ENCODE results near the gene ISOC2.
"Not testable (repeated sequence)": the region's sequence is repeated elsewhere in the genome, so short reads cannot be mapped to it uniquely, and the experiment has no call there.

ISOC2 gene

GRCh38 chr19:55434356-55434919 is 27.0 kb downstream of the ISOC2 start:
- no peak overlapping the region for H3K9ac ChIP-seq (ENCODE audit: low read length in 2 of 2)
- H3K4me3 ChIP-seq (ENCODE audit: low read length in 2 of 2), result no peak overlapping the region
- H3K4me1 ChIP-seq (ENCODE audit: control insufficient read depth, insufficient read depth, low read length), result no peaks in the 10 kb centered on the region
- peaks cover 62 to 65% of the 10 kb centered on the region in 2 donors for H3K27me3 ChIP-seq (ENCODE audit: control insufficient read depth in 1 of 2, insufficient read depth in 2 of 2, low read length in 2 of 2)
- H3K9me3 ChIP-seq (ENCODE audit: control insufficient read depth in 2 of 2, low read length in 2 of 2), result no peaks in the 10 kb centered on the region
- H3K36me3 ChIP-seq (ENCODE audit: control insufficient read depth in 2 of 2, insufficient read depth in 2 of 2, low read length in 2 of 2), result no peaks in the 10 kb centered on the region
- no peak overlapping the region for H3K27ac ChIP-seq (ENCODE audit: low read length)

GRCh38 chr19:55433292-55433691 is 28.1 kb downstream of the ISOC2 start:
- no peak overlapping the region for H3K4me3 ChIP-seq (ENCODE audit: low read length in 2 of 2)
- H3K27me3 ChIP-seq (ENCODE audit: control insufficient read depth in 1 of 2, insufficient read depth in 2 of 2, low read length in 2 of 2), result peaks cover 56 to 61% of the 10 kb centered on the region in 2 donors
- H3K27ac ChIP-seq (ENCODE audit: low read length), result no peak overlapping the region

DNA sequence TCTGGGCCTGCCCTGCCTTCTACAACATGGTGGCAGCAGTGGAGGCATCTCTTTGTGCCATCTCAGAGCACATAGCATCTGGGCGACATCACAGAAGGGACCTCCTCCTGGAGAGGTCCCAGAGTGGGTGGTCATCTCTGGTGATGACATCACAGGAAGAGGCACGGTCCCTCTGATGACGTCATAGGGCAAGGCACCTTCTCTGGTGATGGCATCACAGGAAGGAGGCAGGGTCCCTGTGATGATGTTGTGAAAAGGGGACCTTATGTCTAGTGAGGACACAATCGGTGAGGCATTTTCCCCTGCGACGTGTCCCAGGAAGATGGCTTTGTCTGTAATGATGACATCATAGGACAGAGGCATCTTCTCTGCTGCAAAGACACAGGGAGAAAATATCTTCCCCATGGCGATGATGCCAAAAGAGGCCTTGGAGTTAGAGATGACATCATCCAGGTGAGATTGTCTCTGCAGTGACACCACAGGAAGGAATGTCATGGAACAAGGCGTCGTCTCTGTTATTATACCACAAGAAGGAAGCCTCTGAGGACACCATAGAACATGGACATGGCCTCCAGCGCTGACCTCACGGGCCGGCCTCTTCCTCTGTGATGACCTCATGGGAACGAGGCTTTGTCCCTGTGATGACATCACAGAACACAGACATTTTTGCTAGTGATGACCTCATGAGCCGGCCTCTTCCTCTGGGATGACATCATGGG is 29.0 kb downstream of the ISOC2 start:
- no peaks in the 10 kb centered on the region for H3K36me3 ChIP-seq (ENCODE audit: control insufficient read depth in 2 of 2, insufficient read depth in 2 of 2, low read length in 2 of 2)
- no peaks in the 10 kb centered on the region for H3K9me3 ChIP-seq (ENCODE audit: control insufficient read depth in 2 of 2, low read length in 2 of 2)
- no peak overlapping the region for H3K27ac ChIP-seq (ENCODE audit: low read length)
- H3K4me3 ChIP-seq (ENCODE audit: low read length in 2 of 2), result no peak overlapping the region
- peaks cover 50 to 58% of the 10 kb centered on the region in 2 donors for H3K27me3 ChIP-seq (ENCODE audit: control insufficient read depth in 1 of 2, insufficient read depth in 2 of 2, low read length in 2 of 2)
- no peak overlapping the region for H3K9ac ChIP-seq (ENCODE audit: low read length in 2 of 2)
- no peaks in the 10 kb centered on the region for H3K4me1 ChIP-seq (ENCODE audit: control insufficient read depth, insufficient read depth, low read length)

More at GRCh38 chr19:55433292-55433691, 28.1 kb downstream of the ISOC2 start:
- H3K9ac ChIP-seq (ENCODE audit: low read length in 2 of 2), result no peak overlapping the region
- H3K36me3 ChIP-seq (ENCODE audit: control insufficient read depth in 2 of 2, insufficient read depth in 2 of 2, low read length in 2 of 2), result no peaks in the 10 kb centered on the region
- no peaks in the 10 kb centered on the region for H3K9me3 ChIP-seq (ENCODE audit: control insufficient read depth in 2 of 2, low read length in 2 of 2)
- H3K4me1 ChIP-seq (ENCODE audit: control insufficient read depth, insufficient read depth, low read length), result no peaks in the 10 kb centered on the region

DNA sequence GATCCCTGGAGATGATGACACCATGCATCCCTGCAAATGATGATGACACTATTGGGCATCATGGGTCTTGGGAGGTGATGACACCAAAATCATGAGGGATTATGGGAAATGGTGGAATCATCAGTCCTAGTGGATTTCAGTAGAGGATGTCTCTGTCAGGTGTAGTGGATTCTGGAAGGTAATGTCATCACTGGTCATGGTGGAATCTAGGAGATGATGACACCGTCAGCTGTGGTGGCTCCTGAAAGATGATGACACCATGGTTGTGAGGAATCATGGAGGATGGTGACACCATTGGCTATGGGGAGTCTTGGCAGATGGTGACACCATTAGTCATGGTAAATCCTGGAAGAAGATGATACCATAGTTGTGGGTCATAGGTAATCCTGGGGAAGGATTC is 30.3 kb downstream of the ISOC2 start:
- Histone ChIP-seq H3K9ac (ENCODE audit: low read length in 2 of 2) (no peak overlapping the region), H3K4me3 (ENCODE audit: low read length in 2 of 2) (no peak overlapping the region), H3K4me1 (ENCODE audit: control insufficient read depth, insufficient read depth, low read length) (no peaks in the 10 kb centered on the region), H3K27me3 (ENCODE audit: control insufficient read depth in 1 of 2, insufficient read depth in 2 of 2, low read length in 2 of 2) (peaks cover 50 to 52% of the 10 kb centered on the region in 2 donors), H3K36me3 (ENCODE audit: control insufficient read depth in 2 of 2, insufficient read depth in 2 of 2, low read length in 2 of 2) (no peaks in the 10 kb centered on the region), H3K9me3 (ENCODE audit: control insufficient read depth in 2 of 2, low read length in 2 of 2) (no peaks in the 10 kb centered on the region), H3K27ac (ENCODE audit: low read length) (no peak overlapping the region)

DNA sequence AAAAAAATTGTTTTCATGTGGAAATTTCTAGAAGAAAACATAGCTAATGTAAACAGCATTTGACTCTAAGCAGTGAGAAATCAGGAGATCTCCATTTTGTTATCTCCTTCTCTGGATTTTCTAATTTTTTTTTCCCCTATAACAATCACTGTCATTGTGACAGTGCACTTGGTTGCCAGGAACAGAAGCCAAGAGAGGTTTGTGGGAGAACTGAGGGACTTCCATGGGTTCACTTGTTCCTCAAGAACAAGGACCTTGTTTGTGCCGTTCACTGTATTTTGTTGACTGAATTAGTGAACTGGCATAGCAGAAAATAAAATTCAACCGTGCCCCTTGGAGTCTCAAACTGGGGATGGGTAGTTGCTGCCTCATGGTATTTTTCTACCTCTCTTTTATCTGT is 35.4 kb downstream of the ISOC2 start:
- Histone ChIP-seq H3K4me3 (ENCODE audit: low read length in 2 of 2) (no peak overlapping the region), H3K9ac (ENCODE audit: low read length in 2 of 2) (no peak overlapping the region)

DNA sequence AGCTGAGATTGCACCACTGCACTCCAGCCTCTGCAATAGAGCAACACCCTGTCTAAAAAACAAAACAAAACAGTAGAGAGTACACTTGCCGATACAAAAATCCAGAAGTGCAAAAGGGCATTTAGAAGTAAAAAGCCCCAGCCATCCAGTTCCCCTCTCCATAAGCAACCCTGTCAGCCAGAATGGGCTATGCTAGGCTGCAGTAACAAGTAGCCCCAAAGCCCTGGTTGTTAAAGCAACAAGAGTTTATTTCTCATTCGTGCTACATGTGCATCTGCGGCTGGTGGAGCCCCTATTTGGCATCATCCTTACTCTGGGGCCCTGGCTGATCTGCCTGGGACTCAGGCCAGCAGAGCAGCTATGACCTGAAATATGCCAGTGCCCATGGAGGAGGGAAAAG is 36.9 kb downstream of the ISOC2 start:
- Histone ChIP-seq H3K4me3 (ENCODE audit: low read length in 2 of 2) (no peak overlapping the region), H3K9ac (ENCODE audit: low read length in 2 of 2) (no peak overlapping the region), H3K27ac (ENCODE audit: low read length) (no peak overlapping the region), H3K4me1 (ENCODE audit: control insufficient read depth, insufficient read depth, low read length) (no peaks in the 10 kb centered on the region), H3K27me3 (ENCODE audit: control insufficient read depth in 1 of 2, insufficient read depth in 2 of 2, low read length in 2 of 2) (peaks cover 8 to 23% of the 10 kb centered on the region in 2 donors), H3K9me3 (ENCODE audit: control insufficient read depth in 2 of 2, low read length in 2 of 2) (no peaks in the 10 kb centered on the region), H3K36me3 (ENCODE audit: control insufficient read depth in 2 of 2, insufficient read depth in 2 of 2, low read length in 2 of 2) (no peaks in the 10 kb centered on the region)

More for the DNA sequence above, 35.4 kb downstream of the ISOC2 start:
- Histone ChIP-seq H3K4me1 (ENCODE audit: control insufficient read depth, insufficient read depth, low read length) (no peaks in the 10 kb centered on the region), H3K27ac (ENCODE audit: low read length) (no peak overlapping the region), H3K27me3 (ENCODE audit: control insufficient read depth in 1 of 2, insufficient read depth in 2 of 2, low read length in 2 of 2) (peaks cover 21 to 28% of the 10 kb centered on the region in 2 donors), H3K9me3 (ENCODE audit: control insufficient read depth in 2 of 2, low read length in 2 of 2) (no peaks in the 10 kb centered on the region), H3K36me3 (ENCODE audit: control insufficient read depth in 2 of 2, insufficient read depth in 2 of 2, low read length in 2 of 2) (no peaks in the 10 kb centered on the region)

- H3K36me3 ChIP-seq (ENCODE audit: control insufficient read depth in 2 of 2, insufficient read depth in 2 of 2, low read length in 2 of 2), result no peaks in the 10 kb centered on the region
- peaks cover 1 to 19% of the 10 kb centered on the region in 2 donors for H3K27me3 ChIP-seq (ENCODE audit: control insufficient read depth in 1 of 2, insufficient read depth in 2 of 2, low read length in 2 of 2)
- no peak overlapping the region for H3K27ac ChIP-seq (ENCODE audit: low read length)
- H3K4me1 ChIP-seq (ENCODE audit: control insufficient read depth, insufficient read depth, low read length), result no peaks in the 10 kb centered on the region
- H3K4me3 ChIP-seq (ENCODE audit: low read length in 2 of 2), result no peak overlapping the region
- H3K9me3 ChIP-seq (ENCODE audit: control insufficient read depth in 2 of 2, low read length in 2 of 2), result no peaks in the 10 kb centered on the region
- no peak overlapping the region for H3K9ac ChIP-seq (ENCODE audit: low read length in 2 of 2)
Observed at GRCh38 chr19:55423225-55424005, 38.0 kb downstream of the ISOC2 start.

GRCh38 chr19:55421281-55421680 is 40.2 kb downstream of the ISOC2 start:
- H3K36me3 ChIP-seq (ENCODE audit: control insufficient read depth in 2 of 2, insufficient read depth in 2 of 2, low read length in 2 of 2); H3K9ac ChIP-seq (ENCODE audit: low read length in 2 of 2); H3K27ac ChIP-seq (ENCODE audit: low read length); H3K4me3 ChIP-seq (ENCODE audit: low read length in 2 of 2); H3K9me3 ChIP-seq (ENCODE audit: control insufficient read depth in 2 of 2, low read length in 2 of 2); H3K4me1 ChIP-seq (ENCODE audit: control insufficient read depth, insufficient read depth, low read length): not testable (repeated sequence)
- peaks cover 0 to 17% of the 10 kb centered on the region in 2 donors for H3K27me3 ChIP-seq (ENCODE audit: control insufficient read depth in 1 of 2, insufficient read depth in 2 of 2, low read length in 2 of 2)

DNA sequence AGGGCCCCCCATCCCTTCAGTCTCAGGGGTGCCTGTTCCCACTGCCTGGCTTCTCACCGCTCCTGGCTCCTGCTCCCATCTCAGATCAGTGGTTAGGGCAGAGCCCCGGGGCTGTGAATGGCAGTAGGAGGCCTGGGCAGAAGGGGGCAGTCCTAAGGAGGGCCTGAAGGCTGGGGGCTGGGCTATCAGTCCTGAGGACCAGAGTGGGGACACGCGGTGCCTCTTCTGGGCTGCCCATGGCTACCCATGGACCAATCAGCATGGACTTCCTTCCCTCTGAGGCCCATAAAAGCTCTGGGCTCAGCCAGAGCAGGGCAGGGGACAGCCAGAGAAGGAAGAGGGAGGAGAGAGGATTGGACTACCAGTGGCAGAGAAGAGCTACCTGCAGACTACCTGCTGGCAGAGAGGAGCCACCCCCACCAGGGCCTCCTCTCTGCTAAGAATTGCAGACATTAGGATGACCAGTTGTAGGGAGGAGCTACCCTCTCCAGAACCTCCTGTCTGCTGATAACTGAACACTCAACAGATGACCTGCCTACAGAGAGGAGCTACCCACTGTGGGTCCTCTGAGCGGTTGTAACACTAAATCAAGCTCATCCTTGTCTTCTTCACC is 41.7 kb downstream of the ISOC2 start:
- Histone ChIP-seq H3K36me3 (ENCODE audit: control insufficient read depth in 2 of 2, insufficient read depth in 2 of 2, low read length in 2 of 2) (no peaks in the 10 kb centered on the region), H3K27ac (ENCODE audit: low read length) (no peak overlapping the region), H3K27me3 (ENCODE audit: control insufficient read depth in 1 of 2, insufficient read depth in 2 of 2, low read length in 2 of 2) (peaks cover 2 to 16% of the 10 kb centered on the region in 2 donors), H3K4me3 (ENCODE audit: low read length in 2 of 2) (no peak overlapping the region), H3K4me1 (ENCODE audit: control insufficient read depth, insufficient read depth, low read length) (no peaks in the 10 kb centered on the region), H3K9ac (ENCODE audit: low read length in 2 of 2) (no peak overlapping the region), H3K9me3 (ENCODE audit: control insufficient read depth in 2 of 2, low read length in 2 of 2) (no peaks in the 10 kb centered on the region)

- H3K9ac ChIP-seq (ENCODE audit: low read length in 2 of 2), result no peak overlapping the region
- peaks cover 2 to 11% of the 10 kb centered on the region in 2 donors for H3K27me3 ChIP-seq (ENCODE audit: control insufficient read depth in 1 of 2, insufficient read depth in 2 of 2, low read length in 2 of 2)
- no peaks in the 10 kb centered on the region for H3K4me1 ChIP-seq (ENCODE audit: control insufficient read depth, insufficient read depth, low read length)
- H3K9me3 ChIP-seq (ENCODE audit: control insufficient read depth in 2 of 2, low read length in 2 of 2), result no peaks in the 10 kb centered on the region
- H3K4me3 ChIP-seq (ENCODE audit: low read length in 2 of 2), result no peak overlapping the region
- H3K36me3 ChIP-seq (ENCODE audit: control insufficient read depth in 2 of 2, insufficient read depth in 2 of 2, low read length in 2 of 2), result no peaks in the 10 kb centered on the region
- H3K27ac ChIP-seq (ENCODE audit: low read length), result no peak overlapping the region
Observed at GRCh38 chr19:55419103-55419502, 42.3 kb downstream of the ISOC2 start.

Measured in stomach smooth muscle (tissue), 2 donors.